Calu3 (cell line): ENCODE data around the gene KLK7. TPM values are rescaled to one million over a fixed set of nuclear protein-coding genes. Genes with fewer than 3 reads are reported as not detected.

Experiments
- BruUV-seq: library from RNA; stranded (reverse); fragments of 400-500 nt; replicated peaks from 2 replicates; lab custom pipeline; 2021; lab: Mats Ljungman, UMichigan
- CTCF ChIA-PET: fragments of 300-600 bp; sonication (Branson Sonifier 250); formaldehyde crosslinking; loops from one replicate; lab custom pipeline; 2022; ENCODE audit warnings: antibody characterized with exemption; lab: Charles Lee
- DNase-seq: peaks from one replicate; pipeline ENCODE4 v3.0.0; 2022
- H3K27ac Mint-ChIP-seq: one replicate; pipeline ENCODE4 v1.8.0; 2022; ENCODE audit warnings: mixed read lengths; ENCODE audit not compliant: unreplicated experiment
- H3K27me3 Mint-ChIP-seq: one replicate; pipeline ENCODE4 v1.8.0; 2022; ENCODE audit warnings: mixed read lengths; ENCODE audit not compliant: unreplicated experiment
- H3K36me3 Mint-ChIP-seq: one replicate; pipeline ENCODE4 v1.8.0; 2022; ENCODE audit warnings: mild to moderate bottlenecking, moderate library complexity, mixed read lengths; ENCODE audit not compliant: insufficient read depth, unreplicated experiment
- H3K4me1 Mint-ChIP-seq: one replicate; pipeline ENCODE4 v1.8.0; 2022; ENCODE audit warnings: mild to moderate bottlenecking, low read depth, mixed read lengths; ENCODE audit not compliant: unreplicated experiment
- H3K4me3 Mint-ChIP-seq: one replicate; pipeline ENCODE4 v1.8.0; 2022; ENCODE audit warnings: mild to moderate bottlenecking, low read depth, moderate library complexity, mixed read lengths; ENCODE audit not compliant: unreplicated experiment
- H3K9me3 Mint-ChIP-seq: one replicate; pipeline ENCODE4 v1.8.0; 2022; ENCODE audit warnings: low read depth, mixed read lengths; ENCODE audit not compliant: unreplicated experiment
- intact Hi-C: fragments of 100-400 bp; cut with micrococcal nuclease; formaldehyde crosslinking; loops from one replicate; pipeline ENCODE4 v1.10.0; 2022; ENCODE audit not compliant: unreplicated experiment
- total RNA-seq: library from RNA; stranded (reverse); gene quantifications from 2 replicates; pipeline ENCODE4 v1.2.3, GENCODE V29; 2022
- TF ChIP-seq, protein P1 (sequence below): fragments of 200-600 bp; IDR thresholded peaks from one replicate; pipeline ENCODE4 v1.8.0; 2022; ENCODE audit warnings: antibody characterized with exemption; ENCODE audit not compliant: unreplicated experiment

The KLK7 gene
- total RNA-seq, 1 experiment from 2014 or later = 6.5 TPM

DNA sequence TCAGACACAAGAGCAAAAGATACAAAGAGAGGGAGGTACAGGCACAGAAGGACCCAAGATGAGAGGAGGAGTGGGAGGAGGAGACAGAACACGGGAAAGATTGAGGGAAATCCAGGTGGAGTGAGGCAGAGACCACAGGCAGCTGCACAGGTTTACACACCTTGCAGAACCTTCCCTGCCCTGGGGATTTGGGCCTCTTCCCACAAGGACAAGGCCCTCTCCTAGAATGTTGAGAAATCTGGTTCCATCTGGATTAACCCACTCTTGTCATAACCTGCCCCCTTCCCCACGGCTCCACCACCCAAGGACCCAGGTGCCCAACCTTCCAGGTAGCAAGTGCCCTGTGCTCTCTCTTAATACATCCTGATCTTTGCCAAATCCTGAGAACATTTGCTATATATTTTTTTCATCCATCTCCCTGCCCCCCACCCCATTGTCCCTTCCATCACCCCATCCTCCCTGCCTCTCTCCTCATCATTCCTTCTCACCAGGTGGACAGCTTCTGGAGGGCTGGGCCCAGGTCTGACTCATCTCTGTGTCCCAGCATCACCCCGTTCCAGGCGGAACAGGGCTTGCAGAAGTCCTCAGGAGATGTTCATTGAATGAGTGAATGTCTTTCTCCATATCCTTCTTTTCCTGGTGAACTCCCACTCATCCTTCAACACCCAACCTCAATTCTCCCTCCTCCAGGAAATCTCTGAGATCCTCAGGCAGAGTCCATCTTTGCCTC lies 26.5 kb upstream of the KLK7 start:
- peaks cover 50% of the 10 kb centered on the region for H3K27me3 Mint-ChIP-seq
- no TSS peak for BruUV-seq
- TF ChIP-seq, protein P1, sequence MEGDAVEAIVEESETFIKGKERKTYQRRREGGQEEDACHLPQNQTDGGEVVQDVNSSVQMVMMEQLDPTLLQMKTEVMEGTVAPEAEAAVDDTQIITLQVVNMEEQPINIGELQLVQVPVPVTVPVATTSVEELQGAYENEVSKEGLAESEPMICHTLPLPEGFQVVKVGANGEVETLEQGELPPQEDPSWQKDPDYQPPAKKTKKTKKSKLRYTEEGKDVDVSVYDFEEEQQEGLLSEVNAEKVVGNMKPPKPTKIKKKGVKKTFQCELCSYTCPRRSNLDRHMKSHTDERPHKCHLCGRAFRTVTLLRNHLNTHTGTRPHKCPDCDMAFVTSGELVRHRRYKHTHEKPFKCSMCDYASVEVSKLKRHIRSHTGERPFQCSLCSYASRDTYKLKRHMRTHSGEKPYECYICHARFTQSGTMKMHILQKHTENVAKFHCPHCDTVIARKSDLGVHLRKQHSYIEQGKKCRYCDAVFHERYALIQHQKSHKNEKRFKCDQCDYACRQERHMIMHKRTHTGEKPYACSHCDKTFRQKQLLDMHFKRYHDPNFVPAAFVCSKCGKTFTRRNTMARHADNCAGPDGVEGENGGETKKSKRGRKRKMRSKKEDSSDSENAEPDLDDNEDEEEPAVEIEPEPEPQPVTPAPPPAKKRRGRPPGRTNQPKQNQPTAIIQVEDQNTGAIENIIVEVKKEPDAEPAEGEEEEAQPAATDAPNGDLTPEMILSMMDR = no peak
- no peak for DNase-seq
- peaks cover 25% of the 10 kb centered on the region for H3K4me1 Mint-ChIP-seq
- no peak overlapping the region for H3K27ac Mint-ChIP-seq
- H3K36me3 Mint-ChIP-seq = peaks cover 18% of the 10 kb centered on the region
- intact Hi-C loops = loop anchor here (10.0 kb wide), 1 partner anchor 205 kb away; no protein-coding TSS in a partner anchor
- no peaks in the 10 kb centered on the region for H3K9me3 Mint-ChIP-seq
- CTCF ChIA-PET = interaction anchor here (0.9 kb wide), 1 partner anchor 42 kb away, joined by 7 read pairs; no protein-coding TSS in a partner anchor
- no peak overlapping the region for H3K4me3 Mint-ChIP-seq

DNA sequence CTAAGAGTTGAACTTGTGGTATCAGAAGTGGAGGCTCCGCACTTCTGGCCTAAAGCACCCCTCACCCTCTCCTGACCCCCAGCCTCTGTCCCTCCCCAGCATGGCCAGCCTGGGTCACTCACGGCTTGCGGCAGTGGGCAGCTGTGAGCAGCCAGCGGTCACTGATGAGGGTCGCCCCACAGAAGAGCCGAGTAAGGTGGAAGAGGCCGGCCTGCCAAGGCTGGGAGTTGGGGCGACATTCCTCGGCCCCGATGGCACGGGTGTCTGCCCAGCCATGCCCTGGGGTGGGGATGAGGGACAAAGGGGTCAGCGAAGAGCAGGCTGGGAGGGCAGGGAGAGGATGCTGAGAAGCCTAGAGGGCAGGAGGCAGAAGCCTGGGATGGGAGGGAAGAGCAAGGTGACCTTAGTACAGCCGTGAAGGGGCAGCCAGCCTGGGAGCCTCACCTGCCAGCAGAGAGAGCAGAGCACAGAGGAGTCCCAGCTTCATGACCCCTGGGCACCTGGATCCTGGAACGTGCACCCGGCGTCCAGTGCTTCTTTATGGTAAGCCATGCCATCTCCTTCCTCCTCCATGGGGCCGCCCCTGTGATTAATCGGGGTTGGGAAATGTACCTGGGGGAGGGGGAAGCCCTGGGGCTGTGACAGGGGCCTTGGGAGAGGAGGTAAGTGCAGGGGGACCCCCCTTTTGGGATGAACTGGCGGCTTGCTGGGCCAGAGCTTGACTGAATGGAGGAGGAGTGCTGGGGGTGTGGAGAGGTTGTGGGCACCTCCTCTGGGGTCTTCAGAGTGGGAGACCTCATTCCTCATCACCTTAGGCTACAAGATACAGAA lies 25.6 kb upstream of the KLK7 start:
- Mint-ChIP-seq H3K4me3 (no peak overlapping the region), H3K27me3 (peaks cover 60% of the 10 kb centered on the region), H3K36me3 (peaks cover 11% of the 10 kb centered on the region), H3K9me3 (no peaks in the 10 kb centered on the region), H3K27ac (no peak overlapping the region), H3K4me1 (peaks cover 25% of the 10 kb centered on the region)
- no TSS peak for BruUV-seq
- intact Hi-C loops = no loop called here
- CTCF ChIA-PET = no interaction called here
- TF ChIP-seq, protein P1 = no peak
- DNase-seq = no peak

DNA sequence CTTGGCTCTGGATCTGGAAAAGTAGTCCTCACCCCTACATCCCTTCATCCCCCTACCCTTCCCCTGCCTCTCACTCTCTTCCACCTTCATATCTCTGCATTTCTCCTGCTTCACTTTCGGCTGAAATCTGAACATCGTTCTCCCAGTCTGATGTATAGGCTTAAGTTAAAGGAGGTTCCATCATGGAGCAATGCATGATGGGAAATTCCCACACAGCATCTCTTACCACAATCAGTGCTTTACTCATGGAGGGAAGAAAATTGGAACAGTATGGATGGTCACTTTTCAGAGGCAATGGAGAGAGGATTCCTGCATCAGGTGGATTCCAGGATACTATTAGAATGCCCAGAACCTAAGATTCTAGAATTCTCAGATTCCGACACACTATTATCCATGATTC lies 23.8 kb upstream of the KLK7 start:
- Mint-ChIP-seq H3K27ac (no peak overlapping the region), H3K9me3 (no peaks in the 10 kb centered on the region), H3K36me3 (peaks cover 15% of the 10 kb centered on the region), H3K27me3 (peaks cover 78% of the 10 kb centered on the region), H3K4me1 (peaks cover 30% of the 10 kb centered on the region), H3K4me3 (no peak overlapping the region)
- CTCF ChIA-PET = interaction anchor here (0.7 kb wide), 1 partner anchor 12 kb away, joined by 5 read pairs; no protein-coding TSS in a partner anchor
- no peak for DNase-seq
- TF ChIP-seq, protein P1 = no peak
- no TSS peak for BruUV-seq
- intact Hi-C loops = no loop called here

DNA sequence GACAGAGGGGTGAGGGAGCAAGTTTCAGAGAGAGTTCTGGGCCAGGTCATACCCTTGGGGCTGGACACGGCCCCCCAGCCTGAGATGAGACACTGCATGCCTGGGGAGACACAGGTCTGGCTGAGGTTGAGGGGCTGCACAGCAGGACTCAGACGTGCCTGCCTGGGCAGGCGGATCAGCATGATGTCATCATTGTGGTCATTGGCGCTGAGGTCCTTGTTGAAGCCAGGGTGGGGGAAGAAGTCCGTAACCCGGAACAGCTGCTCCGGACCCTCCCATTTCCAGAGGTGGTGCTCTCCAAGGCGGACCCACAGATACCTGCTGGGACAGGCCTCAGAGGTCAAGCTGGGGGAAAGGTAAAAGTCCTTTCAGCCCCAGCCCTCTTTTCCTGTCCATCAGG lies 22.7 kb upstream of the KLK7 start:
- CTCF ChIA-PET = interaction anchor here (0.6 kb wide), 1 partner anchor 12 kb away, joined by 4 read pairs; no protein-coding TSS in a partner anchor
- BruUV-seq = no TSS peak
- peaks cover 83% of the 10 kb centered on the region for H3K27me3 Mint-ChIP-seq

More for the DNA sequence above, 22.7 kb upstream of the KLK7 start:
- Mint-ChIP-seq H3K4me3 (no peak overlapping the region), H3K27ac (no peak overlapping the region), H3K36me3 (peaks cover 22% of the 10 kb centered on the region), H3K4me1 (peaks cover 41% of the 10 kb centered on the region), H3K9me3 (no peaks in the 10 kb centered on the region)
- TF ChIP-seq, protein P1 = no peak
- no peak for DNase-seq
- intact Hi-C loops = no loop called here
